ENCODE data around the gene VPS72.

VPS72 gene

GRCh38 chr1:151175041-151175741 lies 14.8 kb downstream of the VPS72 start:
- Mint-ChIP-seq H3K27me3 (ENCODE audit: low read depth, poor library complexity) (peaks cover 3% of the 10 kb centered on the region), H3K4me3 (no peak overlapping the region), H3K4me1 (no peaks in the 10 kb centered on the region), H3K9me3 (no peaks in the 10 kb centered on the region), H3K27ac (peak overlapping the region; percentile 40), H3K36me3 (ENCODE audit: low read depth) (peaks cover 53% of the 10 kb centered on the region)
- no peak for DNase-seq
- no peak for TF ChIP-seq CTCF (IDR thresholded peaks at IDR 0.05)

- Mint-ChIP-seq H3K9me3 (no peaks in the 10 kb centered on the region), H3K4me3 (no peak overlapping the region), H3K4me1 (peaks cover 17% of the 10 kb centered on the region), H3K36me3 (ENCODE audit: low read depth) (peaks cover 38% of the 10 kb centered on the region), H3K27ac (peak overlapping the region; percentile 60), H3K27me3 (ENCODE audit: low read depth, poor library complexity) (peaks cover 6% of the 10 kb centered on the region)
- TF ChIP-seq CTCF (IDR thresholded peaks at IDR 0.05), result no peak
- DNase-seq, result no peak
These were observed 18.8 kb downstream of the VPS72 start for GRCh38 chr1:151171190-151171589.

GRCh38 chr1:151167116-151167515 lies 22.9 kb downstream of the VPS72 start:
- no peak for TF ChIP-seq CTCF (IDR thresholded peaks at IDR 0.05)
- Mint-ChIP-seq H3K36me3 (ENCODE audit: low read depth) (peaks cover 21% of the 10 kb centered on the region), H3K4me1 (peaks cover 45% of the 10 kb centered on the region), H3K4me3 (peak overlapping the region; percentile 99), H3K27me3 (ENCODE audit: low read depth, poor library complexity) (peaks cover 2% of the 10 kb centered on the region), H3K27ac (peak overlapping the region; percentile 26), H3K9me3 (no peaks in the 10 kb centered on the region)
- DNase-seq, result no peak

- Mint-ChIP-seq H3K27me3 (ENCODE audit: low read depth, poor library complexity) (peaks cover 2% of the 10 kb centered on the region), H3K27ac (peak overlapping the region; percentile 99), H3K4me1 (peaks cover 45% of the 10 kb centered on the region), H3K4me3 (peak overlapping the region; percentile 99), H3K36me3 (ENCODE audit: low read depth) (peaks cover 27% of the 10 kb centered on the region), H3K9me3 (no peaks in the 10 kb centered on the region)
- peak; percentile 24 for DNase-seq
- no peak for TF ChIP-seq CTCF (IDR thresholded peaks at IDR 0.05)
These were observed 23.5 kb downstream of the VPS72 start for GRCh38 chr1:151166505-151166956.

GRCh38 chr1:151165738-151166504 lies 24.1 kb downstream of the VPS72 start, which contains the start of the genes LYSMD1 and SCNM1:
LYSMD1 (minus strand) TSS chr1:151165902; CDS start chr1:151165258, 644 bp downstream.
SCNM1 (plus strand) TSS chr1:151166144; CDS start chr1:151166153, 9 bp downstream.
- TF ChIP-seq CTCF (IDR thresholded peaks at IDR 0.05), result no peak
- H3K27me3 Mint-ChIP-seq (ENCODE audit: low read depth, poor library complexity), result peaks cover 2% of the 10 kb centered on the region
- peak; percentile 87 for DNase-seq
- H3K4me3 Mint-ChIP-seq, result peak within 1 kb of the TSS; percentile 99
- peaks cover 45% of the 10 kb centered on the region for H3K4me1 Mint-ChIP-seq
- no peaks in the 10 kb centered on the region for H3K9me3 Mint-ChIP-seq
- peaks cover 31% of the 10 kb centered on the region for H3K36me3 Mint-ChIP-seq (ENCODE audit: low read depth)
- peak within 1 kb of the TSS; percentile 99 for H3K27ac Mint-ChIP-seq
